Endothelial cell of umbilical vein (primary cell): ENCODE measurements around the gene CPHXL2. TPM values are rescaled to one million over a fixed set of nuclear protein-coding genes. Genes with fewer than 3 reads are reported as not detected.

Source experiments
- BruUV-seq: library from RNA; stranded (reverse); fragments of 400-500 nt; replicated peaks from 2 replicates; lab custom pipeline; 2021; lab: Mats Ljungman, UMichigan
- CTCF ChIA-PET: fragments of 300-600, 350-600 bp; sonication (Branson Sonifier 250); formaldehyde crosslinking; loops from one replicate; lab custom pipeline; 2021; ENCODE audit warnings: antibody characterized with exemption, inconsistent platforms; lab: Charles Lee
- POLR2A ChIA-PET: fragments of 300-600, 350-600 bp; sonication (Branson Sonifier 250); formaldehyde crosslinking; loops from one replicate; lab custom pipeline; 2021; ENCODE audit warnings: antibody characterized with exemption, inconsistent platforms; lab: Charles Lee
- DNase-seq: peaks from one replicate; pipeline ENCODE4 v3.0.0-alpha.2; 2011; ENCODE audit warnings: low read depth, low spot score
- FAIRE-seq: peaks from 2 replicates; lab custom pipeline; 2011; peaks lifted over from hg19 to GRCh38; lab: Jason Lieb, UNC
- H2AFZ ChIP-seq: 2 replicates; pipeline ENCODE4 v1.6.0; 2012; ENCODE audit warnings: low read depth, low read length, control low read depth, inconsistent platforms
- H3K27ac ChIP-seq: 2 replicates; pipeline ENCODE4 v1.5.1; 2011; ENCODE audit warnings: low read depth, mild to moderate bottlenecking, control low read depth, low read length, moderate library complexity; ENCODE audit not compliant: insufficient read depth
- H3K27me3 ChIP-seq, 2 experiments: 2 replicates each; pipeline versions ENCODE4 v1.6.0 to v1.6.1; 2011; ENCODE audit warnings: low read length in 2 of 2, mixed read lengths in 1 of 2; ENCODE audit not compliant: control insufficient read depth in 2 of 2, insufficient read depth in 2 of 2
- H3K36me3 ChIP-seq, 2 experiments: 2 replicates in 1 of 2; 3 replicates in 1 of 2; pipeline ENCODE4 v1.5.1; 2011; ENCODE audit warnings: low read length in 2 of 2, mild to moderate bottlenecking in 1 of 2, moderate library complexity in 1 of 2; ENCODE audit not compliant: control insufficient read depth in 2 of 2, insufficient read depth in 2 of 2; ENCODE audit errors: extremely low read depth in 1 of 2
- H3K4me1 ChIP-seq: 3 replicates; pipeline ENCODE4 v1.5.1; 2011; ENCODE audit warnings: mild to moderate bottlenecking, low read length; ENCODE audit not compliant: control insufficient read depth, insufficient read depth; ENCODE audit errors: extremely low read depth
- H3K4me2 ChIP-seq: 2 replicates; pipeline ENCODE4 v1.6.1; 2011; ENCODE audit warnings: low read length, control low read depth, mixed read lengths; ENCODE audit not compliant: insufficient read depth
- H3K4me3 ChIP-seq, 3 experiments: fragments of 200-600 bp in 1 of 3; sonication (generic), shearing (Covaris generic) in 1 of 3; replicated peaks in 1 of 3; 2 replicates each; pipeline ENCODE4 v1.5.1; 2011 to 2016; ENCODE audit warnings: control low read depth in 3 of 3, low read length in 3 of 3, mild to moderate bottlenecking in 2 of 3, inconsistent platforms in 1 of 3, low read depth in 1 of 3, moderate library complexity in 1 of 3; ENCODE audit not compliant: insufficient read depth in 1 of 3
- H3K79me2 ChIP-seq: 2 replicates; pipeline ENCODE4 v1.6.0; 2012; ENCODE audit warnings: low read length, inconsistent platforms; ENCODE audit not compliant: control insufficient read depth, insufficient read depth
- H3K9ac ChIP-seq: replicated peaks from 2 replicates; pipeline ENCODE3; 2011; ENCODE audit warnings: low read length, control low read depth; ENCODE audit not compliant: insufficient read depth; ENCODE audit errors: extremely low read depth
- H3K9me1 ChIP-seq: replicated peaks from 3 replicates; pipeline ENCODE4 v1.6.0; 2011; ENCODE audit warnings: mild to moderate bottlenecking, low read length; ENCODE audit not compliant: control insufficient read depth, insufficient read depth; ENCODE audit errors: extremely low read depth
- H3K9me3 ChIP-seq: replicated peaks from 2 replicates; pipeline ENCODE4 v1.5.1; 2012; ENCODE audit warnings: low read length, inconsistent platforms; ENCODE audit not compliant: control insufficient read depth, insufficient read depth
- H4K20me1 ChIP-seq: replicated peaks from 2 replicates; pipeline ENCODE3; 2011; ENCODE audit warnings: mild to moderate bottlenecking, low read length; ENCODE audit not compliant: control insufficient read depth, insufficient read depth; ENCODE audit errors: extremely low read depth
- EZH2 ChIP-seq: IDR thresholded peaks from 2 replicates; pipeline ENCODE4 v1.6.1; 2012; ENCODE audit warnings: borderline replicate concordance, low read depth, mild to moderate bottlenecking, moderate library complexity, low read length, inconsistent platforms; ENCODE audit not compliant: severe bottlenecking
- JUN ChIP-seq: IDR thresholded peaks from 2 replicates; pipeline ENCODE4 v1.6.1; 2011; ENCODE audit warnings: borderline replicate concordance, low read depth; ENCODE audit not compliant: insufficient read length, insufficient read depth
- MAX ChIP-seq: IDR thresholded peaks from 2 replicates; pipeline ENCODE4 v1.6.1; 2011; ENCODE audit not compliant: insufficient read depth, insufficient read length
- MYC ChIP-seq: IDR thresholded peaks from one replicate; pipeline ENCODE4 v1.6.1; 2011; ENCODE audit warnings: mild to moderate bottlenecking, low read depth, low read length
- POLR2A ChIP-seq: IDR thresholded peaks from 2 replicates; pipeline ENCODE4 v1.6.1; 2012; ENCODE audit warnings: low read depth, mild to moderate bottlenecking, control low read depth, low read length
- POLR2AphosphoS5 ChIP-seq: IDR thresholded peaks from 2 replicates; pipeline ENCODE4 v1.6.1; 2012; ENCODE audit warnings: low read depth, mild to moderate bottlenecking, control low read depth, low read length, moderate library complexity; ENCODE audit not compliant: insufficient read depth
- dilution Hi-C: fragments of 300-500 bp; cut with MboI; formaldehyde crosslinking; loops from one replicate; pipeline ENCODE4 v1.15.0; 2019; ENCODE audit warnings: low sequenced_read_pairs; ENCODE audit not compliant: extremely low pct_ligation_motif_present
- intact Hi-C: fragments of 100-400 bp; cut with micrococcal nuclease; formaldehyde crosslinking; loops from one replicate; pipeline ENCODE4 v1.10.0; 2022
- polyA plus RNA-seq, 4 experiments: library from polyadenylated mRNA; depleted of rRNA in 3 of 4; stranded (reverse) in 3 of 4; unstranded in 1 of 4; fragments of >200 nt; gene quantifications; 2 replicates each; pipeline versions ENCODE4 v1.2.1 to v1.2.3, GENCODE V29; 2011 to 2012; ENCODE audit warnings: missing spikeins in 1 of 4
- total RNA-seq: library from RNA; stranded (reverse); gene quantifications from 2 replicates; pipeline ENCODE4 v1.2.3, GENCODE V29; 2021
- TF ChIP-seq, protein P1 (sequence below), 2 donors: IDR thresholded peaks; 1 replicate in 1 of 2; 2 replicates in 1 of 2; pipeline ENCODE4 v1.5.1; 2011; ENCODE audit warnings: low read length in 2 of 2, mild to moderate bottlenecking in 2 of 2, moderate library complexity in 2 of 2, control low read depth in 1 of 2, inconsistent platforms in 1 of 2, low read depth in 1 of 2; ENCODE audit not compliant: insufficient read depth in 1 of 2; ENCODE audit errors: extremely low read depth in 1 of 2

CPHXL2 gene
- total and polyA plus RNA-seq, 2 donors (not counting 3 experiments of a cell fraction or from before 2014, with no cell fraction given): not detected

DNA sequence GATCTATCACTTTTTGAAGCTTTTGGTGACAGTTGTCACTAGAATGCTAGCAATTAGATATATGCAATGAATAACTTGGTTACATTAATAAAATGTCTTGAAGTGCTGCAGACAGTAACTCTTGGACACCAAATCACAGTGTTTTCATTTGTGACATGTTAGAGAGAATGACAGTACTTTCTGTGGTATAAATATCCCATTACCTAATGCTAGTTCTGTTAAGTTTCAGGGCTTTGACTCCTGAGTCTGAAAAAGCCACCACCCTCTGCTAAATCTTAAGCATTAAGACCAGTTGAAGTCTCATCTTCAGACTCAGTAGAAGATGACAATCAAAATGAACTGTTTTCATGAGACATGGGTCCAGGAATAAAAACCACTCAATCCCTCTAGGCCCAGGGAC lies 10.6 kb upstream of the CPHXL2 start:
- Histone ChIP-seq H4K20me1 (no peaks in the 10 kb centered on the region), H3K27me3 (peaks cover 0 to 1% of the 10 kb centered on the region in 2 experiments), H3K79me2 (no peaks in the 10 kb centered on the region), H3K9me1 (no peaks in the 10 kb centered on the region), H3K9ac (no peak overlapping the region), H3K9me3 (no peaks in the 10 kb centered on the region), H3K36me3 (no peaks in the 10 kb centered on the region), H3K27ac (no peak overlapping the region), H2AFZ (no peak overlapping the region), H3K4me3 (no peak overlapping the region), H3K4me2 (no peak overlapping the region), H3K4me1 (no peaks in the 10 kb centered on the region)
- POLR2A ChIA-PET: no interaction called here
- no TSS peak for BruUV-seq
- intact Hi-C loops (no loop called here), dilution Hi-C loops (no loop called here)
- FAIRE-seq (no peak), DNase-seq (no peak)
- CTCF ChIA-PET: no interaction called here
- TF ChIP-seq POLR2AphosphoS5: no peak
- TF ChIP-seq MAX: no peak
- TF ChIP-seq MYC: no peak
- TF ChIP-seq POLR2A: no peak
- TF ChIP-seq EZH2: no peak
- TF ChIP-seq, protein P1, sequence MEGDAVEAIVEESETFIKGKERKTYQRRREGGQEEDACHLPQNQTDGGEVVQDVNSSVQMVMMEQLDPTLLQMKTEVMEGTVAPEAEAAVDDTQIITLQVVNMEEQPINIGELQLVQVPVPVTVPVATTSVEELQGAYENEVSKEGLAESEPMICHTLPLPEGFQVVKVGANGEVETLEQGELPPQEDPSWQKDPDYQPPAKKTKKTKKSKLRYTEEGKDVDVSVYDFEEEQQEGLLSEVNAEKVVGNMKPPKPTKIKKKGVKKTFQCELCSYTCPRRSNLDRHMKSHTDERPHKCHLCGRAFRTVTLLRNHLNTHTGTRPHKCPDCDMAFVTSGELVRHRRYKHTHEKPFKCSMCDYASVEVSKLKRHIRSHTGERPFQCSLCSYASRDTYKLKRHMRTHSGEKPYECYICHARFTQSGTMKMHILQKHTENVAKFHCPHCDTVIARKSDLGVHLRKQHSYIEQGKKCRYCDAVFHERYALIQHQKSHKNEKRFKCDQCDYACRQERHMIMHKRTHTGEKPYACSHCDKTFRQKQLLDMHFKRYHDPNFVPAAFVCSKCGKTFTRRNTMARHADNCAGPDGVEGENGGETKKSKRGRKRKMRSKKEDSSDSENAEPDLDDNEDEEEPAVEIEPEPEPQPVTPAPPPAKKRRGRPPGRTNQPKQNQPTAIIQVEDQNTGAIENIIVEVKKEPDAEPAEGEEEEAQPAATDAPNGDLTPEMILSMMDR (IDR thresholded peaks at IDR 0.05; ENCODE audit: extremely low read depth in 1 of 2, insufficient read depth in 1 of 2, low read depth in 1 of 2, low read length in 2 of 2): no peak
- no peak for TF ChIP-seq JUN
